GM12878 (cell line): ENCODE measurements around the gene IL18R1. TPM values are rescaled to one million over a fixed set of nuclear protein-coding genes. Genes with fewer than 3 reads are reported as not detected.

Experiments
- ATAC-seq: fragments of 200-7000 bp; cut with Tn5 transposase; 3 replicates; pipeline ENCODE4 v1.9.1; 2020; ENCODE audit warnings: mild to moderate bottlenecking, moderate library complexity
- BruUV-seq: library from RNA; stranded (reverse); fragments of 400-500 nt; replicated peaks from 2 replicates; lab custom pipeline; 2021; lab: Mats Ljungman, UMichigan
- CTCF ChIA-PET: fragments of 300-600 bp; sonication (Branson Sonifier 250); formaldehyde crosslinking; extraction: SDS; loops from one replicate; lab custom pipeline; 2021; ENCODE audit warnings: inconsistent platforms; lab: Yijun Ruan, JAX
- POLR2A ChIA-PET: fragments of 350-600 bp; formaldehyde crosslinking; extraction: SDS; loops from one replicate; lab custom pipeline; 2021; ENCODE audit warnings: inconsistent platforms; lab: Charles Lee
- RAD21 ChIA-PET: fragments of 300-600 bp; sonication (Branson Sonifier 250); formaldehyde crosslinking; loops from one replicate; lab custom pipeline; 2023; ENCODE audit warnings: antibody characterized with exemption; ENCODE audit not compliant: unreplicated experiment; lab: Charles Lee
- SMC1A ChIA-PET: fragments of 300-600 bp; sonication (Branson Sonifier 250); formaldehyde crosslinking; loops from one replicate; lab custom pipeline; 2023; ENCODE audit not compliant: unreplicated experiment, uncharacterized antibody; lab: Charles Lee
- DNase-seq: peaks from one replicate; pipeline ENCODE4 v3.0.0-alpha.2; 2011; ENCODE audit warnings: low read depth, low spot score
- FAIRE-seq: peaks from 3 replicates; lab custom pipeline; 2011; peaks lifted over from hg19 to GRCh38; lab: Jason Lieb, UNC
- H2AFZ ChIP-seq: 2 replicates; pipeline ENCODE4 v1.6.0; 2011; ENCODE audit warnings: low read depth, low read length, control low read depth; ENCODE audit not compliant: control insufficient read depth
- H3K27ac ChIP-seq: 2 replicates; pipeline ENCODE4 v1.5.1; 2011; ENCODE audit warnings: control low read depth; ENCODE audit not compliant: control insufficient read depth, insufficient read depth
- H3K27me3 ChIP-seq, 2 experiments: replicated peaks in 1 of 2; 2 replicates each; pipeline versions ENCODE4 v1.6.0 to v1.6.1; 2011; ENCODE audit warnings: low read length in 1 of 2; ENCODE audit not compliant: control insufficient read depth in 2 of 2, insufficient read depth in 2 of 2
- H3K36me3 ChIP-seq, 2 experiments: 2 replicates each; pipeline ENCODE4 v1.5.1; 2011; ENCODE audit warnings: low read length in 1 of 2; ENCODE audit not compliant: control insufficient read depth in 2 of 2, insufficient read depth in 2 of 2
- H3K4me1 ChIP-seq: 2 replicates; pipeline ENCODE4 v1.6.1; 2011; ENCODE audit warnings: mild to moderate bottlenecking, low read length, moderate library complexity, mixed read lengths; ENCODE audit not compliant: control insufficient read depth, insufficient read depth
- H3K4me2 ChIP-seq: 2 replicates; pipeline ENCODE4 v1.6.0; 2011; ENCODE audit warnings: control low read depth; ENCODE audit not compliant: control insufficient read depth, insufficient read depth
- H3K4me3 ChIP-seq: fragments of 200-600 bp; sonication (generic); 2 replicates; pipeline ENCODE4 v1.5.1; 2016
- H3K79me2 ChIP-seq: 2 replicates; pipeline ENCODE4 v1.6.0; 2011; ENCODE audit warnings: low read length; ENCODE audit not compliant: control insufficient read depth, insufficient read depth
- H3K9ac ChIP-seq: 2 replicates; pipeline ENCODE4 v1.8.0; 2011; ENCODE audit warnings: low read length, control low read depth, mixed read lengths; ENCODE audit not compliant: control insufficient read depth, insufficient read depth
- H3K9me3 ChIP-seq: replicated peaks from 3 replicates; pipeline ENCODE4 v1.5.1; 2011; ENCODE audit warnings: mild to moderate bottlenecking, low read length; ENCODE audit not compliant: control insufficient read depth, insufficient read depth
- H4K20me1 ChIP-seq: 2 replicates; pipeline ENCODE4 v1.6.0; 2011; ENCODE audit not compliant: control insufficient read depth, insufficient read depth
- ASH2L ChIP-seq: fragments of 300-600, 200-600 bp; sonication (generic); IDR thresholded peaks from 2 replicates; pipeline ENCODE4 v1.6.1; 2017; ENCODE audit warnings: low read depth, mild to moderate bottlenecking, borderline replicate concordance
- BACH1 ChIP-seq: fragments of 450-650 bp; IDR thresholded peaks from 2 replicates; pipeline ENCODE4 v1.6.1; 2017; ENCODE audit warnings: mild to moderate bottlenecking, borderline replicate concordance
- CREB1 ChIP-seq: IDR thresholded peaks from 2 replicates; pipeline ENCODE4 v1.6.1; 2012; ENCODE audit warnings: low read depth, mild to moderate bottlenecking, inconsistent platforms
- CUX1 ChIP-seq: IDR thresholded peaks from 2 replicates; pipeline ENCODE4 v1.6.1; 2012; ENCODE audit warnings: improper control_type of control experiment, low read depth, low read length; ENCODE audit not compliant: insufficient replicate concordance
- KLF5 ChIP-seq: fragments of 450-650 bp; IDR thresholded peaks from 2 replicates; pipeline ENCODE4 v1.6.1; 2014; ENCODE audit warnings: mild to moderate bottlenecking; ENCODE audit not compliant: partially characterized antibody
- LARP7 ChIP-seq: fragments of 450-650 bp; IDR thresholded peaks from 2 replicates; pipeline ENCODE4 v1.6.1; 2017; ENCODE audit warnings: mild to moderate bottlenecking
- NFYB ChIP-seq: IDR thresholded peaks from 2 replicates; pipeline ENCODE4 v1.6.1; 2011; ENCODE audit warnings: low read depth, mild to moderate bottlenecking, low read length, improper control_type of control experiment, moderate library complexity; ENCODE audit not compliant: insufficient read depth
- PBX3 ChIP-seq: IDR thresholded peaks from 2 replicates; pipeline ENCODE4 v1.6.1; 2011; ENCODE audit warnings: mild to moderate bottlenecking, low read depth, low read length, moderate library complexity; ENCODE audit not compliant: insufficient replicate concordance
- POLR2AphosphoS2 ChIP-seq: IDR thresholded peaks from 2 replicates; pipeline ENCODE4 v1.6.1; 2011; ENCODE audit warnings: low read depth, mild to moderate bottlenecking, low read length, improper control_type of control experiment, moderate library complexity
- RELA ChIP-seq: fragments of 450-650 bp; IDR thresholded peaks from 2 replicates; pipeline ENCODE4 v1.8.0; 2014; ENCODE audit warnings: borderline replicate concordance; ENCODE audit not compliant: partially characterized antibody
- SP1 ChIP-seq: IDR thresholded peaks from one replicate; pipeline ENCODE4 v1.6.1; 2011; ENCODE audit warnings: low read depth, low read length
- SREBF1 ChIP-seq: IDR thresholded peaks from 2 replicates; pipeline ENCODE4 v1.6.1; 2012; ENCODE audit warnings: mild to moderate bottlenecking, low read length
- ZNF384 ChIP-seq: IDR thresholded peaks from 2 replicates; pipeline ENCODE4 v1.6.1; 2012; ENCODE audit warnings: low read depth, mild to moderate bottlenecking, low read length, improper control_type of control experiment, borderline replicate concordance
- ZNF687 ChIP-seq: fragments of 450-650 bp; IDR thresholded peaks from 2 replicates; pipeline ENCODE4 v1.6.1; 2017; ENCODE audit warnings: mild to moderate bottlenecking, moderate library complexity
- ZSCAN29 ChIP-seq: fragments of 450-650 bp; IDR thresholded peaks from 2 replicates; pipeline ENCODE4 v1.6.1; 2017; ENCODE audit warnings: mild to moderate bottlenecking, moderate library complexity
- WGBS: methylation state at CpG from one replicate; pipeline ENCODE4 v1.1.6; 2016; ENCODE audit warnings: low lambda C conversion rate; ENCODE audit not compliant: insufficient replicate concordance, insufficient coverage; ENCODE audit errors: missing lambda C conversion rate; 5-methylcytosine and 5-hydroxymethylcytosine counted together
- in situ Hi-C: fragments of 300-500 bp; cut with MboI; formaldehyde crosslinking; loops from 9 replicates; pipeline ENCODE4 v1.14.3; 2018; ENCODE audit warnings: mixed read lengths
- intact Hi-C: fragments of 100-400 bp; cut with micrococcal nuclease; formaldehyde crosslinking; loops from one replicate; pipeline ENCODE4 v1.14.2; 2022; ENCODE audit not compliant: unreplicated experiment
- polyA plus RNA-seq, 11 experiments: library from polyadenylated mRNA; depleted of rRNA in 4 of 11; unstranded in 6 of 11; stranded (reverse) in 5 of 11; fragments of >200 nt; fragmentation: Nextera tagmentation in 4 of 11; fragmentation: Illumina TruSeq in 1 of 11; extraction: Ambion mirVana in 4 of 11; extraction: Trizol in 1 of 11; gene quantifications; 1 replicate in 1 of 11; 2 replicates in 10 of 11; pipeline versions ENCODE4 v1.2.1 to v1.2.3, GENCODE V29; 2011 to 2016; ENCODE audit warnings: inconsistent platforms in 2 of 11, missing spikeins in 2 of 11, low read depth in 1 of 11
- total RNA-seq, 4 experiments: library from RNA; depleted of rRNA in 3 of 4; stranded (reverse); fragments of >200 nt in 3 of 4; fragmentation: Illumina TruSeq in 1 of 4; extraction: Trizol in 1 of 4; gene quantifications; 2 replicates each; pipeline versions ENCODE4 v1.2.1 to v1.2.3, GENCODE V29; 2013 to 2021

IL18R1 gene
- total and polyA plus RNA-seq, 10 of the 15 experiments (the other 5 are each of a cell fraction or from before 2014, with no cell fraction given): 3.5 to 15.5 (median 11.1) TPM

- no peaks in the 10 kb centered on the region for H3K79me2 ChIP-seq
- in situ Hi-C loops (no loop called here), intact Hi-C loops (loop anchor here (5.0 kb wide), 1 partner anchor 356 kb away; no protein-coding TSS in a partner anchor)
- H3K9ac ChIP-seq: no peak overlapping the region
- FAIRE-seq (no peak), DNase-seq (no peak), ATAC-seq (no peak)
- WGBS: 71% methylated on average over 2 of the region's 2 CpGs
- no peaks in the 10 kb centered on the region for H3K36me3 ChIP-seq
- RAD21 ChIA-PET: interaction anchor here (2.2 to 3.1 kb wide), 3 partner anchors 10 to 198 kb away, joined by 5 to 15 read pairs (median 6); no protein-coding TSS in a partner anchor
- no peaks in the 10 kb centered on the region for H3K9me3 ChIP-seq
- H3K4me1 ChIP-seq: peaks cover 24% of the 10 kb centered on the region
- no peak overlapping the region for H2AFZ ChIP-seq
- H3K27me3 ChIP-seq: no peaks in the 10 kb centered on the region
- SMC1A ChIA-PET: interaction anchor here (1.1 to 5.0 kb wide), 4 partner anchors 13 to 198 kb away, joined by 3 to 24 read pairs (median 4); no protein-coding TSS in a partner anchor
- no TSS peak for BruUV-seq
- H3K4me2 ChIP-seq: no peak overlapping the region
- CTCF ChIA-PET: interaction anchor here (1.1 to 5.8 kb wide), 5 partner anchors 9 to 419 kb away, joined by 3 to 34 read pairs (median 4); no protein-coding TSS in a partner anchor
- no peak overlapping the region for H3K4me3 ChIP-seq
- no peak overlapping the region for H3K27ac ChIP-seq
- no peaks in the 10 kb centered on the region for H4K20me1 ChIP-seq
- POLR2A ChIA-PET: no interaction called here
- no peak for TF ChIP-seq RELA
- TF ChIP-seq CUX1: no peak
- TF ChIP-seq ASH2L: no peak
- no peak for TF ChIP-seq PBX3
- TF ChIP-seq LARP7: no peak
- no peak for TF ChIP-seq ZNF687
- TF ChIP-seq ZSCAN29: no peak
- TF ChIP-seq NFYB: no peak
- TF ChIP-seq CREB1: no peak
- TF ChIP-seq BACH1: no peak
- no peak for TF ChIP-seq POLR2AphosphoS2
- no peak for TF ChIP-seq ZNF384
- TF ChIP-seq SREBF1: no peak
- no peak for TF ChIP-seq SP1
- no peak for TF ChIP-seq KLF5
Observed at GRCh38 chr2:102438578-102438977, 83.0 kb downstream of the IL18R1 start.
